Measurements from ENCODE around the gene RABAC1.

GRCh38 chr19:41912899-41913537, 46.1 kb downstream of the RABAC1 start:
- TF ChIP-seq CTCF (conservative IDR thresholded peaks at IDR 0.05; ENCODE audit: low read depth, low read length) (no peak), EZH2 (IDR thresholded peaks at IDR 0.05; ENCODE audit: borderline replicate concordance, low read depth, low read length, poor library complexity, severe bottlenecking) (no peak)
